HCT116 (cell line): ENCODE data around the gene OR2H2. TPM values are rescaled to one million over a fixed set of nuclear protein-coding genes. Genes with fewer than 3 reads are reported as not detected.

Source experiments
- ATAC-seq: fragments of 200-7000 bp; cut with Tn5 transposase; 2 replicates; pipeline ENCODE4 v1.9.1; 2020; ENCODE audit warnings: mild to moderate bottlenecking, moderate library complexity
- BruUV-seq: library from RNA; stranded (reverse); fragments of 400-500 nt; replicated peaks from 2 replicates; lab custom pipeline; 2021; lab: Mats Ljungman, UMichigan
- CTCF ChIA-PET: fragments of 300-600 bp; sonication (Branson Sonifier 250); formaldehyde crosslinking; loops from one replicate; lab custom pipeline; 2021; ENCODE audit warnings: antibody characterized with exemption; lab: Charles Lee
- POLR2A ChIA-PET: fragments of 300-600, 350-600 bp; sonication (Branson Sonifier 250); formaldehyde crosslinking; loops from one replicate; lab custom pipeline; 2021; ENCODE audit warnings: antibody characterized with exemption; lab: Charles Lee
- RAD21 ChIA-PET, 2 experiments: fragments of 300-600 bp; sonication (Branson Sonifier 250); formaldehyde crosslinking; loops; one replicate each; lab custom pipeline; 2023; ENCODE audit warnings: low total read pairs in 2 of 2; ENCODE audit not compliant: uncharacterized antibody in 2 of 2, unreplicated experiment in 2 of 2, low non-redundant PET in 1 of 2; lab: Charles Lee
- DNase-seq: peaks from one replicate; pipeline ENCODE4 v3.0.0-alpha.2; 2010; ENCODE audit warnings: low read depth, low spot score
- H2AFZ ChIP-seq: fragments of 200-600 bp; shearing (Covaris generic), sonication (generic); 2 replicates; pipeline ENCODE4 v1.6.1; 2017; ENCODE audit warnings: low read depth, mixed run types, mixed read lengths, antibody characterized with exemption, low read length; ENCODE audit not compliant: poor library complexity, severe bottlenecking
- H3K27ac ChIP-seq: 2 replicates; pipeline ENCODE4 v1.5.1; 2012; ENCODE audit warnings: low read depth, low read length
- H3K27me3 ChIP-seq: fragments of 200-600 bp; sonication (generic); 2 replicates; pipeline ENCODE4 v1.6.1; 2016; ENCODE audit warnings: mixed run types, low read length, mixed read lengths; ENCODE audit not compliant: insufficient read depth
- H3K36me3 ChIP-seq, 2 experiments: fragments of 200-500 bp in 1 of 2; fragments of 200-600 bp in 1 of 2; sonication (Bioruptor generic) in 1 of 2; sonication (generic) in 1 of 2; 2 replicates each; pipeline versions ENCODE4 v1.5.1 to v1.6.1; 2014 to 2016; ENCODE audit warnings: low read length in 2 of 2, inconsistent platforms in 1 of 2, mixed read lengths in 1 of 2, mixed run types in 1 of 2; ENCODE audit not compliant: insufficient read depth in 2 of 2, control insufficient read depth in 1 of 2
- H3K4me1 ChIP-seq, 2 experiments: fragments of 200-600 bp in 1 of 2; sonication (generic) in 1 of 2; 2 replicates each; pipeline versions ENCODE4 v1.5.1 to v1.6.1; 2012 to 2017; ENCODE audit warnings: low read length in 2 of 2, inconsistent platforms in 1 of 2, mild to moderate bottlenecking in 1 of 2, mixed read lengths in 1 of 2, mixed run types in 1 of 2, moderate library complexity in 1 of 2; ENCODE audit not compliant: insufficient read depth in 2 of 2, control insufficient read depth in 1 of 2
- H3K4me2 ChIP-seq: fragments of 200-600 bp; sonication (generic); 2 replicates; pipeline ENCODE4 v1.6.1; 2017; ENCODE audit warnings: mixed run types, low read length, mixed read lengths
- H3K4me3 ChIP-seq, 2 experiments: fragments of 200-600 bp in 1 of 2; sonication (generic) in 1 of 2; replicated peaks in 1 of 2; 2 replicates each; pipeline ENCODE4 v1.5.1; 2011 to 2016; ENCODE audit warnings: low read length in 2 of 2, control low read depth in 1 of 2, low read depth in 1 of 2, mild to moderate bottlenecking in 1 of 2, mixed read lengths in 1 of 2, mixed run types in 1 of 2
- H3K79me2 ChIP-seq: fragments of 200-600 bp; sonication (generic); 2 replicates; pipeline ENCODE4 v1.6.1; 2017; ENCODE audit warnings: mild to moderate bottlenecking, mixed run types, low read length, moderate library complexity, mixed read lengths; ENCODE audit not compliant: insufficient read depth
- H3K9ac ChIP-seq: fragments of 200-600 bp; sonication (generic); 2 replicates; pipeline ENCODE4 v1.6.1; 2016; ENCODE audit warnings: low read length, mixed read lengths
- H3K9me2 ChIP-seq: fragments of 200-600 bp; sonication (generic), shearing (Covaris generic); 2 replicates; pipeline ENCODE4 v1.6.1; 2017; ENCODE audit warnings: mixed run types, mild to moderate bottlenecking, moderate library complexity; ENCODE audit not compliant: insufficient read depth
- H3K9me3 ChIP-seq, 2 experiments: fragments of 200-500 bp in 1 of 2; fragments of 200-600 bp in 1 of 2; sonication (Bioruptor generic) in 1 of 2; sonication (generic) in 1 of 2; 2 replicates each; pipeline ENCODE4 v1.6.1; 2014 to 2017; ENCODE audit warnings: low read length in 2 of 2, mixed read lengths in 2 of 2, inconsistent platforms in 1 of 2, low read depth in 1 of 2, mild to moderate bottlenecking in 1 of 2, mixed run types in 1 of 2, moderate library complexity in 1 of 2; ENCODE audit not compliant: control insufficient read depth in 1 of 2, insufficient read depth in 1 of 2
- H4K20me1 ChIP-seq: fragments of 200-600 bp; sonication (generic), shearing (Covaris generic); 2 replicates; pipeline ENCODE4 v1.6.1; 2017; ENCODE audit warnings: mixed run types, mild to moderate bottlenecking, moderate library complexity; ENCODE audit not compliant: insufficient read depth
- EGR1 ChIP-seq: IDR thresholded peaks from 2 replicates; pipeline ENCODE4 v1.6.1; 2012; ENCODE audit warnings: low read depth
- EZH2 ChIP-seq: fragments of 200-600 bp; sonication (generic); IDR thresholded peaks from 2 replicates; pipeline ENCODE4 v1.6.1; 2017; ENCODE audit warnings: antibody characterized with exemption, mixed run types
- RAD21 ChIP-seq: IDR thresholded peaks from 2 replicates; pipeline ENCODE4 v1.6.1; 2012; ENCODE audit warnings: low read depth, mild to moderate bottlenecking
- REST ChIP-seq: IDR thresholded peaks from 2 replicates; pipeline ENCODE4 v1.6.1; 2012; ENCODE audit warnings: low read depth
- SIN3A ChIP-seq: IDR thresholded peaks from 2 replicates; pipeline ENCODE4 v1.6.1; 2012; ENCODE audit warnings: low read depth
- SP1 ChIP-seq: IDR thresholded peaks from 2 replicates; pipeline ENCODE4 v1.6.1; 2012; ENCODE audit warnings: low read depth
- TCF7L2 ChIP-seq: IDR thresholded peaks from 2 replicates; pipeline ENCODE4 v1.7.0; 2011; ENCODE audit warnings: borderline replicate concordance, inconsistent platforms; ENCODE audit not compliant: insufficient read depth, insufficient read length; ENCODE audit errors: extremely low read depth
- ZBTB33 ChIP-seq: IDR thresholded peaks from 2 replicates; pipeline ENCODE4 v1.6.1; 2011; ENCODE audit warnings: mild to moderate bottlenecking, low read length, moderate library complexity; ENCODE audit not compliant: insufficient replicate concordance; ENCODE audit errors: extremely low read depth
- ZNF274 ChIP-seq: fragments of 200-500 bp; sonication (Bioruptor generic); IDR thresholded peaks from 2 replicates; pipeline ENCODE4 v1.6.1; 2014; ENCODE audit warnings: mild to moderate bottlenecking, low read depth, low read length, inconsistent platforms
- intact Hi-C: fragments of 100-400 bp; cut with micrococcal nuclease; formaldehyde crosslinking; loops from 2 replicates; pipeline ENCODE4 v1.10.0; 2022
- total RNA-seq: library from RNA; stranded (reverse); gene quantifications from one replicate; pipeline ENCODE4 v1.2.1, GENCODE V29; 2021; ENCODE audit not compliant: unreplicated experiment

The OR2H2 gene
- total RNA-seq, 1 experiment from 2014 or later = not detected

GRCh38 chr6:29537714-29538403 lies 47.1 kb upstream of the OR2H2 start:
- RAD21 ChIA-PET = no interaction called here
- no peak for ATAC-seq
- POLR2A ChIA-PET = no interaction called here
- H3K4me3 ChIP-seq = no peak overlapping the region
- no peaks in the 10 kb centered on the region for H3K27me3 ChIP-seq
- H3K4me2 ChIP-seq = no peak overlapping the region
- no peak overlapping the region for H3K27ac ChIP-seq
- no peak for DNase-seq
- no peak overlapping the region for H2AFZ ChIP-seq
- intact Hi-C loops = no loop called here
- H3K36me3 ChIP-seq = no peaks in the 10 kb centered on the region
- H3K4me1 ChIP-seq = no peaks in the 10 kb centered on the region
- no TSS peak for BruUV-seq
- no peaks in the 10 kb centered on the region for H4K20me1 ChIP-seq
- CTCF ChIA-PET = no interaction called here
- no peaks in the 10 kb centered on the region for H3K79me2 ChIP-seq
- no peaks in the 10 kb centered on the region for H3K9me3 ChIP-seq
- H3K9ac ChIP-seq = no peak overlapping the region
- no peaks in the 10 kb centered on the region for H3K9me2 ChIP-seq
- TF ChIP-seq REST (peak; percentile 54), SP1 (no peak)

- no peaks in the 10 kb centered on the region for H4K20me1 ChIP-seq
- no peaks in the 10 kb centered on the region for H3K9me2 ChIP-seq
- POLR2A ChIA-PET = no interaction called here
- no peak overlapping the region for H3K4me3 ChIP-seq
- H3K9me3 ChIP-seq = no peaks in the 10 kb centered on the region
- H3K4me2 ChIP-seq = no peak overlapping the region
- no peak overlapping the region for H2AFZ ChIP-seq
- no peaks in the 10 kb centered on the region for H3K4me1 ChIP-seq
- RAD21 ChIA-PET = no interaction called here
- no peaks in the 10 kb centered on the region for H3K36me3 ChIP-seq
- H3K27ac ChIP-seq = no peak overlapping the region
- intact Hi-C loops = no loop called here
- no TSS peak for BruUV-seq
- no peaks in the 10 kb centered on the region for H3K79me2 ChIP-seq
- no peak for TF ChIP-seq SIN3A
- no peak for TF ChIP-seq EGR1
- TF ChIP-seq RAD21 = no peak
- TF ChIP-seq TCF7L2 = no peak
- TF ChIP-seq ZBTB33 = no peak
- no peak for TF ChIP-seq ZNF274
- no peak for TF ChIP-seq EZH2
- no peak overlapping the region for H3K9ac ChIP-seq
- DNase-seq (no peak), ATAC-seq (no peak)
- H3K27me3 ChIP-seq = 0 out of 2 replicates have a peak, but pooled peaks cover 5% of the 10 kb centered on the region
- CTCF ChIA-PET = no interaction called here
These were observed 37.3 kb upstream of the OR2H2 start for GRCh38 chr6:29547573-29547972.
